Measurements from ENCODE around the gene TOR1AIP1.

The TOR1AIP1 gene

GRCh38 chr1:179881642-179882252 lies 338 bp upstream of the TOR1AIP1 start:
- DNase-seq (ENCODE audit: low spot score), result peak; percentile 90

- no peak for DNase-seq (ENCODE audit: low spot score)
Observed at GRCh38 chr1:179883040-179883744, 1.1 kb downstream of the TOR1AIP1 start.

GRCh38 chr1:179883745-179884138 lies 1.7 kb downstream of the TOR1AIP1 start:
- peak; percentile 89 for DNase-seq (ENCODE audit: low spot score)

GRCh38 chr1:179888071-179888470 lies 6.0 kb downstream of the TOR1AIP1 start:
- no peak for DNase-seq (ENCODE audit: low spot score)

- no peak for DNase-seq (ENCODE audit: low spot score)
Observed at GRCh38 chr1:179889589-179889988, 7.5 kb downstream of the TOR1AIP1 start.

GRCh38 chr1:179910934-179911333 lies 28.8 kb downstream of the TOR1AIP1 start:
- no peak for DNase-seq (ENCODE audit: low spot score)

GRCh38 chr1:179911812-179912211 lies 29.7 kb downstream of the TOR1AIP1 start:
- DNase-seq (ENCODE audit: low spot score), result no peak

GRCh38 chr1:179917601-179918429 lies 35.7 kb downstream of the TOR1AIP1 start:
- DNase-seq (ENCODE audit: low spot score), result no peak

GRCh38 chr1:179921472-179921871 lies 39.4 kb downstream of the TOR1AIP1 start:
- no peak for DNase-seq (ENCODE audit: low spot score)

- no peak for DNase-seq (ENCODE audit: low spot score)
Observed at GRCh38 chr1:179921981-179922872, 40.1 kb downstream of the TOR1AIP1 start.

GRCh38 chr1:179923029-179923428 lies 40.9 kb downstream of the TOR1AIP1 start:
- DNase-seq (ENCODE audit: low spot score), result no peak

- no peak for DNase-seq (ENCODE audit: low spot score)
Observed at GRCh38 chr1:179924268-179924667, 42.2 kb downstream of the TOR1AIP1 start.

- no peak for DNase-seq (ENCODE audit: low spot score)
Observed at GRCh38 chr1:179925302-179925701, 43.2 kb downstream of the TOR1AIP1 start.

GRCh38 chr1:179925922-179926849 lies 44.1 kb downstream of the TOR1AIP1 start:
- peak; percentile 59 for DNase-seq (ENCODE audit: low spot score)

GRCh38 chr1:179926850-179927205 lies 44.7 kb downstream of the TOR1AIP1 start:
- DNase-seq (ENCODE audit: low spot score), result no peak

GRCh38 chr1:179929955-179930798 lies 48.1 kb downstream of the TOR1AIP1 start:
- no peak for DNase-seq (ENCODE audit: low spot score)

- peak; percentile 9 for DNase-seq (ENCODE audit: low spot score)
Observed at GRCh38 chr1:179930867-179931266, 48.8 kb downstream of the TOR1AIP1 start.

GRCh38 chr1:179933219-179933618 lies 51.1 kb downstream of the TOR1AIP1 start:
- DNase-seq (ENCODE audit: low spot score), result no peak

GRCh38 chr1:179935909-179936496 lies 53.9 kb downstream of the TOR1AIP1 start:
- no peak for DNase-seq (ENCODE audit: low spot score)
